ENCODE data around the gene RBMS2. TPM values are rescaled to one million over a fixed set of nuclear protein-coding genes. Genes with fewer than 3 reads are reported as not detected.
A peak's percentile ranks its signal among the peaks of the same experiment; 100 is the strongest.

The RBMS2 gene
- total RNA-seq, 2 experiments from 2014 or later = 4.8 to 5.5 TPM

GRCh38 chr12:56520048-56520447 lies 1.6 kb upstream of the RBMS2 start:
- Mint-ChIP-seq H3K4me3 (no peak overlapping the region), H3K36me3 (ENCODE audit: low read depth) (no peaks in the 10 kb centered on the region), H3K4me1 (ENCODE audit: low read depth) (peaks cover 31% of the 10 kb centered on the region), H3K9me3 (ENCODE audit: insufficient read depth) (no peaks in the 10 kb centered on the region), H3K27ac (no peak overlapping the region), H3K27me3 (ENCODE audit: low read depth) (no peaks in the 10 kb centered on the region)
- DNase-seq (no peak), ATAC-seq (no peak)
- POLR2A ChIA-PET = no interaction called here
- CTCF ChIA-PET = no interaction called here

GRCh38 chr12:56520506-56520905 lies 1.1 kb upstream of the RBMS2 start:
- no peaks in the 10 kb centered on the region for H3K36me3 Mint-ChIP-seq (ENCODE audit: low read depth)
- no peak for DNase-seq
- no peak overlapping the region for H3K4me3 Mint-ChIP-seq
- H3K27me3 Mint-ChIP-seq (ENCODE audit: low read depth) = no peaks in the 10 kb centered on the region
- H3K4me1 Mint-ChIP-seq (ENCODE audit: low read depth) = peaks cover 31% of the 10 kb centered on the region
- no peak for ATAC-seq
- no peaks in the 10 kb centered on the region for H3K9me3 Mint-ChIP-seq (ENCODE audit: insufficient read depth)
- ChIA-PET CTCF (interaction anchor here (2.2 to 3.5 kb wide), 3 partner anchors 53 to 116 kb away, joined by 8 to 18 read pairs (median 12); no protein-coding TSS in a partner anchor), POLR2A (no interaction called here)
- H3K27ac Mint-ChIP-seq = no peak overlapping the region

GRCh38 chr12:56521209-56521589 lies 421 bp upstream of the RBMS2 start:
- ATAC-seq (peak; percentile 17), DNase-seq (no peak)
- H3K4me1 Mint-ChIP-seq (ENCODE audit: low read depth) = peaks cover 31% of the 10 kb centered on the region
- H3K36me3 Mint-ChIP-seq (ENCODE audit: low read depth) = no peaks in the 10 kb centered on the region
- ChIA-PET CTCF (interaction anchor here (0.6 to 3.5 kb wide), 15 partner anchors 14 to 115 kb away, joined by 3 to 18 read pairs (median 5); no protein-coding TSS in a partner anchor), POLR2A (interaction anchor here (0.6 to 2.0 kb wide), 4 partner anchors 18 to 111 kb away, joined by 3 to 9 read pairs (median 3); partner anchors contain the start of gene BAZ2A)
- no peaks in the 10 kb centered on the region for H3K27me3 Mint-ChIP-seq (ENCODE audit: low read depth)
- H3K9me3 Mint-ChIP-seq (ENCODE audit: insufficient read depth) = no peaks in the 10 kb centered on the region
- H3K27ac Mint-ChIP-seq = no peak overlapping the region
- peak overlapping the region; percentile 75 for H3K4me3 Mint-ChIP-seq

- no peak for DNase-seq
- Mint-ChIP-seq H3K9me3 (ENCODE audit: insufficient read depth) (no peaks in the 10 kb centered on the region), H3K27ac (peak overlapping the region; percentile 82), H3K4me1 (ENCODE audit: low read depth) (peaks cover 31% of the 10 kb centered on the region), H3K36me3 (ENCODE audit: low read depth) (no peaks in the 10 kb centered on the region), H3K4me3 (peak overlapping the region; percentile 75), H3K27me3 (ENCODE audit: low read depth) (no peaks in the 10 kb centered on the region)
- ATAC-seq = no peak
- ChIA-PET CTCF (interaction anchor here (0.6 to 3.5 kb wide), 22 partner anchors 9 to 915 kb away, joined by 3 to 20 read pairs (median 4); no protein-coding TSS in a partner anchor), POLR2A (interaction anchor here (0.6 to 2.0 kb wide), 2 partner anchors 75 to 107 kb away, joined by 5 to 9 read pairs; partner anchors contain the start of gene BAZ2A)
Measured at GRCh38 chr12:56522411-56523193, 982 bp downstream of the RBMS2 start.

- no peaks in the 10 kb centered on the region for H3K36me3 Mint-ChIP-seq (ENCODE audit: low read depth)
- no peak overlapping the region for H3K27ac Mint-ChIP-seq
- CTCF ChIA-PET = interaction anchor here (1.1 to 1.6 kb wide), 2 partner anchors 15 to 62 kb away, joined by 3 to 8 read pairs; no protein-coding TSS in a partner anchor
- H3K4me3 Mint-ChIP-seq = no peak overlapping the region
- peaks cover 3% of the 10 kb centered on the region for H3K27me3 Mint-ChIP-seq (ENCODE audit: low read depth)
- DNase-seq (no peak), ATAC-seq (no peak)
- POLR2A ChIA-PET = no interaction called here
- H3K9me3 Mint-ChIP-seq (ENCODE audit: insufficient read depth) = no peaks in the 10 kb centered on the region
- H3K4me1 Mint-ChIP-seq (ENCODE audit: low read depth) = no peaks in the 10 kb centered on the region
Measured at GRCh38 chr12:56528846-56529245, 7.2 kb downstream of the RBMS2 start.

GRCh38 chr12:56529656-56530055 lies 8.0 kb downstream of the RBMS2 start:
- ChIA-PET POLR2A (no interaction called here), CTCF (interaction anchor here (1.6 kb wide), 1 partner anchor 16 kb away, joined by 8 read pairs; no protein-coding TSS in a partner anchor)

GRCh38 chr12:56530390-56531055 lies 8.9 kb downstream of the RBMS2 start:
- no peaks in the 10 kb centered on the region for H3K9me3 Mint-ChIP-seq (ENCODE audit: insufficient read depth)
- H3K27me3 Mint-ChIP-seq (ENCODE audit: low read depth) = peaks cover 3% of the 10 kb centered on the region
- H3K27ac Mint-ChIP-seq = no peak overlapping the region
- DNase-seq (no peak), ATAC-seq (no peak)
- H3K4me1 Mint-ChIP-seq (ENCODE audit: low read depth) = no peaks in the 10 kb centered on the region
- H3K36me3 Mint-ChIP-seq (ENCODE audit: low read depth) = no peaks in the 10 kb centered on the region
- no peak overlapping the region for H3K4me3 Mint-ChIP-seq
- ChIA-PET CTCF (interaction anchor here (1.1 to 1.4 kb wide), 3 partner anchors 16 to 59 kb away, joined by 3 to 5 read pairs (median 4); no protein-coding TSS in a partner anchor), POLR2A (no interaction called here)

More at GRCh38 chr12:56529656-56530055, 8.0 kb downstream of the RBMS2 start:
- no peaks in the 10 kb centered on the region for H3K4me1 Mint-ChIP-seq (ENCODE audit: low read depth)
- DNase-seq (no peak), ATAC-seq (no peak)
- no peak overlapping the region for H3K4me3 Mint-ChIP-seq
- H3K27ac Mint-ChIP-seq = no peak overlapping the region
- H3K36me3 Mint-ChIP-seq (ENCODE audit: low read depth) = no peaks in the 10 kb centered on the region
- H3K9me3 Mint-ChIP-seq (ENCODE audit: insufficient read depth) = no peaks in the 10 kb centered on the region
- H3K27me3 Mint-ChIP-seq (ENCODE audit: low read depth) = peaks cover 3% of the 10 kb centered on the region

- POLR2A ChIA-PET = no interaction called here
Measured at GRCh38 chr12:56537546-56537945, 15.9 kb downstream of the RBMS2 start.

GRCh38 chr12:56541631-56542030 lies 20.0 kb downstream of the RBMS2 start:
- H3K4me1 Mint-ChIP-seq (ENCODE audit: low read depth) = no peaks in the 10 kb centered on the region
- ATAC-seq (no peak), DNase-seq (no peak)
- H3K27ac Mint-ChIP-seq = no peak overlapping the region
- ChIA-PET CTCF (interaction anchor here (0.8 to 0.9 kb wide), 2 partner anchors 28 to 37 kb away, joined by 3 to 4 read pairs; no protein-coding TSS in a partner anchor), POLR2A (no interaction called here)
- H3K27me3 Mint-ChIP-seq (ENCODE audit: low read depth) = no peaks in the 10 kb centered on the region
- no peaks in the 10 kb centered on the region for H3K9me3 Mint-ChIP-seq (ENCODE audit: insufficient read depth)
- H3K4me3 Mint-ChIP-seq = no peak overlapping the region
- no peaks in the 10 kb centered on the region for H3K36me3 Mint-ChIP-seq (ENCODE audit: low read depth)

More at GRCh38 chr12:56537546-56537945, 15.9 kb downstream of the RBMS2 start:
- Mint-ChIP-seq H3K27me3 (ENCODE audit: low read depth) (no peaks in the 10 kb centered on the region), H3K4me3 (no peak overlapping the region), H3K36me3 (ENCODE audit: low read depth) (no peaks in the 10 kb centered on the region), H3K27ac (no peak overlapping the region), H3K4me1 (ENCODE audit: low read depth) (no peaks in the 10 kb centered on the region), H3K9me3 (ENCODE audit: insufficient read depth) (no peaks in the 10 kb centered on the region)
- ATAC-seq (no peak), DNase-seq (no peak)
- CTCF ChIA-PET = no interaction called here

- no peaks in the 10 kb centered on the region for H3K4me1 Mint-ChIP-seq (ENCODE audit: low read depth)
- ChIA-PET CTCF (interaction anchor here (0.9 kb wide), 1 partner anchor 28 kb away, joined by 4 read pairs; no protein-coding TSS in a partner anchor), POLR2A (no interaction called here)
- ATAC-seq (no peak), DNase-seq (no peak)
- no peak overlapping the region for H3K4me3 Mint-ChIP-seq
- no peaks in the 10 kb centered on the region for H3K27me3 Mint-ChIP-seq (ENCODE audit: low read depth)
- H3K27ac Mint-ChIP-seq = no peak overlapping the region
- H3K9me3 Mint-ChIP-seq (ENCODE audit: insufficient read depth) = no peaks in the 10 kb centered on the region
- no peaks in the 10 kb centered on the region for H3K36me3 Mint-ChIP-seq (ENCODE audit: low read depth)
Measured at GRCh38 chr12:56542164-56542563, 20.5 kb downstream of the RBMS2 start.

- no peaks in the 10 kb centered on the region for H3K4me1 Mint-ChIP-seq (ENCODE audit: low read depth)
- ChIA-PET POLR2A (no interaction called here), CTCF (interaction anchor here (1.3 to 1.7 kb wide), 3 partner anchors 23 to 81 kb away, joined by 4 to 7 read pairs (median 5); partner anchors contain the start of gene RBMS2)
- no peaks in the 10 kb centered on the region for H3K9me3 Mint-ChIP-seq (ENCODE audit: insufficient read depth)
- no peak overlapping the region for H3K27ac Mint-ChIP-seq
- H3K27me3 Mint-ChIP-seq (ENCODE audit: low read depth) = no peaks in the 10 kb centered on the region
- ATAC-seq (no peak), DNase-seq (no peak)
- no peak overlapping the region for H3K4me3 Mint-ChIP-seq
- H3K36me3 Mint-ChIP-seq (ENCODE audit: low read depth) = no peaks in the 10 kb centered on the region
Measured at GRCh38 chr12:56545023-56545604, 23.5 kb downstream of the RBMS2 start.

All from activated CD8-positive, alpha-beta T cell treated with anti-CD3 and anti-CD28 coated beads, Interleukin-2, amount 10 ng/mL, durations not matched to agents 7 days and 5 days (primary cell).